Mesendoderm (in vitro differentiated cells): ENCODE measurements around the gene ZNF268. TPM values are rescaled to one million over a fixed set of nuclear protein-coding genes. Genes with fewer than 3 reads are reported as not detected.

Experiments
- DNase-seq: peaks from one replicate; pipeline ENCODE4 v3.0.0; 2013
- H2AK5ac ChIP-seq: 2 replicates; pipeline ENCODE4 v1.6.1; 2013; ENCODE audit warnings: low read length, inconsistent platforms
- H2BK120ac ChIP-seq: 2 replicates; pipeline ENCODE4 v1.6.1; 2013; ENCODE audit warnings: low read depth, mild to moderate bottlenecking, low read length, moderate library complexity, mixed read lengths
- H2BK15ac ChIP-seq: replicated peaks from 2 replicates; pipeline ENCODE4 v1.6.1; 2013; ENCODE audit warnings: low read depth, mild to moderate bottlenecking, moderate library complexity
- H2BK5ac ChIP-seq: 2 replicates; pipeline ENCODE4 v1.6.1; 2013; ENCODE audit warnings: low read length, inconsistent platforms
- H3K18ac ChIP-seq: 2 replicates; pipeline ENCODE4 v1.6.1; 2013; ENCODE audit warnings: mild to moderate bottlenecking, low read length, mixed read lengths
- H3K23ac ChIP-seq: one replicate; pipeline ENCODE4 v1.6.1; 2013; ENCODE audit warnings: low read length
- H3K27ac ChIP-seq: 2 replicates; pipeline ENCODE4 v1.5.1; 2013; ENCODE audit warnings: low read depth, mild to moderate bottlenecking, inconsistent platforms, low read length, moderate library complexity
- H3K27me3 ChIP-seq: 2 replicates; pipeline ENCODE4 v1.6.1; 2013; ENCODE audit warnings: low read length, control low read depth, mild to moderate bottlenecking, inconsistent platforms; ENCODE audit not compliant: insufficient read depth, poor library complexity
- H3K36me3 ChIP-seq: 2 replicates; pipeline ENCODE4 v1.6.1; 2013; ENCODE audit warnings: low read length, inconsistent platforms; ENCODE audit not compliant: control insufficient read depth, insufficient read depth
- H3K4ac ChIP-seq: one replicate; pipeline ENCODE4 v1.6.1; 2013; ENCODE audit warnings: low read depth, mild to moderate bottlenecking, low read length, moderate library complexity
- H3K4me1 ChIP-seq: 2 replicates; pipeline ENCODE4 v1.6.1; 2013; ENCODE audit warnings: low read depth, low read length, inconsistent platforms; ENCODE audit not compliant: control insufficient read depth
- H3K4me2 ChIP-seq: 2 replicates; pipeline ENCODE4 v1.6.1; 2013; ENCODE audit warnings: low read length
- H3K4me3 ChIP-seq: 2 replicates; pipeline ENCODE4 v1.5.1; 2013; ENCODE audit warnings: mild to moderate bottlenecking, low read length
- H3K56ac ChIP-seq: one replicate; pipeline ENCODE4 v1.6.1; 2013; ENCODE audit warnings: low read length
- H3K79me1 ChIP-seq: 2 replicates; pipeline ENCODE4 v1.6.1; 2013; ENCODE audit warnings: low read length, inconsistent platforms
- H3K79me2 ChIP-seq: 2 replicates; pipeline ENCODE4 v1.6.1; 2013; ENCODE audit warnings: mild to moderate bottlenecking, low read length; ENCODE audit not compliant: control insufficient read depth, insufficient read depth
- H3K9ac ChIP-seq: 2 replicates; pipeline ENCODE4 v1.6.1; 2013; ENCODE audit warnings: low read length, inconsistent platforms
- H4K5ac ChIP-seq: one replicate; pipeline ENCODE4 v1.6.1; 2013; ENCODE audit warnings: low read length
- H4K8ac ChIP-seq: one replicate; pipeline ENCODE4 v1.6.1; 2013; ENCODE audit warnings: low read depth, mild to moderate bottlenecking, control low read depth, low read length, moderate library complexity
- WGBS: extraction: QIAGEN DNeasy Blood & Tissue Kit; methylation state at CpG from one replicate; pipeline ENCODE4 v1.1.7; 2013; ENCODE audit warnings: low lambda C conversion rate, missing lambda C conversion rate; ENCODE audit not compliant: insufficient coverage; ENCODE audit errors: extremely low coverage; 5-methylcytosine and 5-hydroxymethylcytosine counted together
- small RNA-seq: library from polyadenylated mRNA; stranded (forward); fragments of <200 nt; extraction: miRNeasy Mini kit (QIAGEN cat#:217004); gene quantifications from one replicate; pipeline ENCODE3, GENCODE V24; 2013; ENCODE audit not compliant: insufficient read depth

ZNF268 gene

DNA sequence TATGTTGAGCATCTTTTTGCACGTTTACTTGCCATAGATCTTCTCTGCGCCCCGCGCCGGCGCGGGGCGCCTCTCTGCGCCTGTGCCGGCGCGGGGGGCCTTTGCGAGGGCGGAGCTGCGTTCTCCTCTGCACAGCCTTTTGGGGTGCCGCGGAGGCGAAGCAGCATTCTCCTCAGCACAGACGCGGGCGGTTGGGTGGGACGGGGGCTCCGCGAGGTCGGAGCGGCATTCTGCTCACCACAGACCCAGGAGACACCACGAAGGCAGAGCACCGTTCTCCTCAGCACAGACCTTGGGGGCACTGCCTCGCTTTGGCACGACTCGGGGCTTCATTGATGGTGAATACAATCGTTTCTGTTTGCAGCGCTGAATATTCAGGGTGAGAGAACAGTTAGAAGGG is 82.9 kb downstream of the ZNF268 start:
- H2AK5ac ChIP-seq = no peak overlapping the region
- no peak overlapping the region for H3K4me2 ChIP-seq
- no CpG with 5 or more reads among the region's 33 CpGs for WGBS
- DNase-seq = no peak
- H3K23ac ChIP-seq = no peak overlapping the region
- H3K4me1 ChIP-seq = no peaks in the 10 kb centered on the region
- H2BK15ac ChIP-seq = no peak overlapping the region
- H3K4me3 ChIP-seq = no peak overlapping the region
- no peak overlapping the region for H3K27ac ChIP-seq
- H3K4ac ChIP-seq = no peak overlapping the region
- H3K36me3 ChIP-seq = no peaks in the 10 kb centered on the region
- H4K8ac ChIP-seq = no peak overlapping the region
- no peak overlapping the region for H2BK5ac ChIP-seq
- H3K79me1 ChIP-seq = no peaks in the 10 kb centered on the region
- no peak overlapping the region for H4K5ac ChIP-seq
- H3K18ac ChIP-seq = no peak overlapping the region
- H3K56ac ChIP-seq = no peak overlapping the region
- no peaks in the 10 kb centered on the region for H3K27me3 ChIP-seq
- no peak overlapping the region for H2BK120ac ChIP-seq
- no peaks in the 10 kb centered on the region for H3K79me2 ChIP-seq
- H3K9ac ChIP-seq = no peak overlapping the region

Small RNA genes within 50 kb of the gene (small RNA-seq; reads per million reads assigned to genes)
- gene RF00019 (not detected), gene RNU6-717P (not detected)
